Activated gamma-delta T cell (primary cell): ENCODE data around the gene FAM156B.
"Not testable (repeated sequence)": the region's sequence is repeated elsewhere in the genome, so short reads cannot be mapped to it uniquely, and the experiment has no call there.

Experiments
- DNase-seq: peaks from one replicate; lab custom pipeline; 2025; lab: John Stamatoyannopoulos, UW
- total RNA-seq, 2 donors: gene quantifications; one replicate each; lab custom pipeline; 2026; lab: John Stamatoyannopoulos, UW

The FAM156B gene, protein sequence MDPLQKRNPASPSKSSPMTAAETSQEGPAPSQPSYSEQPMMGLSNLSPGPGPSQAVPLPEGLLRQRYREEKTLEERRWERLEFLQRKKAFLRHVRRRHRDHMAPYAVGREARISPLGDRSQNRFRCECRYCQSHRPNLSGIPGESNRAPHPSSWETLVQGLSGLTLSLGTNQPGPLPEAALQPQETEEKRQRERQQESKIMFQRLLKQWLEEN
- total RNA-seq = 0 to 0.10 reads per million in 2 donors

DNA sequence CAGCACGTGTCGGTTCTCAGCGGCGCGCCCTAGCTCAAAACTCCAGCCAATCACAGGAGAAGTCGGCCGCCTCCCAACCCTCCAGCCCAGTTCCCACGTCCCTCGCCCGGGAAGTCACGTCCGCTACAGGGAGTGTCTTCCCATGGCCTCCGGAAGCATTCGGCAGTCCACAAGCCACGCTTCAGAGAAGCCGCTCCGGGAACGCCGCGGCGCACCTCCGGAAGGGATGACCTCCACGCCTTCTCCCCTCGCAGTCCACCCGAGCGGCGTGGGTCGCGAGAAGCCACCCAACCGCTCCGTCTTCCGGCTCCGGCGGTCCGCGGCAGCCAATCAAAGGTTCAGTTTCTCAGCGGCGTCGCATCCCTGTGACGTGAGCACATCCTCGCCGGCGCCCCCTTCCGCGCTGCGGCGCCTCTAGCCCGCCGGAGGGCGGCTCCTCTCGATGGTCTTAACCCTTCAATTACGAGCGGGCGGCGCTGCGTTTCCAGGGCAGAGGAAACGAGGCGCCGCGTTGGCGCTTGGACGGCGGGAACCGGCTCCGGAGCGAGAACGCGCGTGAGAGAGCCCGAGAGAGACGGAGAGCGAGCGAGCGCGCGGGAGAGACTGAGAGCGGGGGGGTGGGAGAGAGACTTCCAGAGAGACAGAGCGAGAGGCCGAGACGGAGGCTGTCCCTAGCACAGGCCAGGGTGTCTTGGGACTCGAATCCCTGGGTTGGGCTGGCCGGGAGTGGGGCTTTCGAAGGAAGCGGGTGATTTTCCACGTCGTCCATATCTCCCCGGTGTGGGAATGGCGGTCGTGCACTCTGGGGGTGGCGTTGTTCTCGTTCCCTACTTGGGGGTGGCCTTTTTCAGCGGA is at the start of gene FAM156B:
FAM156B (plus strand) TSS at position 476 of the 855 bp plus-strand sequence. CDS start 9,896 bp downstream, outside the sequence.
- DNase-seq = not testable (repeated sequence)

DNA sequence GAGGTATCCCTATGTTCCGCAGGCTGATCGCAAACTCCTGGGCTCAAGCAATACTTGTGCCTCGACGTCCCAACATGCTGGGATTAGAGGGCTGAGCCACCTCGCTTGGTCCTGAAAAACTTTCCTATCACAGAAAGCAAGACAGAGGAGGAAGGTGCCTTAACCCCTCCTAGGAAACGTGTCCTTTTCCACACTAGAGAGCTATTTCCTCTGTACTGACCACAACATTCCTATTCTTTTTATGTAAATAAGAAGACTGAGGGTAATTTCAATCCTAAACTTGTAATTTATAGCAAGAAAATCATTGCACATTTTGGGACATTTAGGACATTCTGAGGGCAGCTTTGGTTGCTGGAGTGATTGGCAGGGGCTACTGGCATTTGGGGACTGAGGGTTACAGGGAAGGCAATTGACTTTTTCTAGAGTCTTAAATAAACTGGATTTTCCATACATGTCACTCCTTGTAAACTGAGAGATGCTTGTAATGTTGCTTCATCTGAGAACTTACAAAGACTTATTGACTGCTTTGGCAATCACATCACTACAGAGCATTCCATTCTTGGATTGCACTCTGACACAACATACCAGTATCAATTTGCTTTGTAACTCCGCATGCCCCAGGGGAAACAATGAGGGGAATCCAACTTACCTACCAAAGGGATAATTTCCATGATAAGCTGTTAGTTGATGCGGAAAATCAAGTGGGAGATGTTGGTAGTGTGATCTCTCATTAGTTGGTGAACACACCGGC is 44.8 kb upstream of the FAM156B start:
- no peak for DNase-seq

DNA sequence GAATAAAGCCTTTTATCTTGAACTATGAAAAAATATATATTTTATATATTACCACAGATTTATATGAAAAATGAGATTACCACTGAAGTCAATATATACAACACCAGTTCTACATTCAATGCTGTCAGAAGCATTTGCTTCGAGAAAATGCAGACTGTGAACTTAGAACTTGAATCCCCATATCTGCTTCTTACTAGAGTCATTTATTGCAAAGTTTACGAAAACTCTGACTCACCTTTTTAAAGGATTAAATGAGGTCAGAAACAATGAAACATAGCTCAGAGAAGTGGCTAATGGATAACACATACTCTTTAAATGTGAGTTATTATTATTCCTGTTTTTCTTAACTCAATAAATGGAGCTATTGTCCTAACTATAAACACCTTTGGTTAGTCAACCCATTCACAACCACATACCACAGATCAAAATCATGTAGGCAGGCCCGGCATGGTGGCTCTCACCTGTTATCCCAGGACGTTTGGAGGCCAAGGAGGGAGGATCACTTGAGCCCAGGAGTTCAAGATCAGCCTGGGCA is 40.1 kb upstream of the FAM156B start:
- not testable (repeated sequence) for DNase-seq

DNA sequence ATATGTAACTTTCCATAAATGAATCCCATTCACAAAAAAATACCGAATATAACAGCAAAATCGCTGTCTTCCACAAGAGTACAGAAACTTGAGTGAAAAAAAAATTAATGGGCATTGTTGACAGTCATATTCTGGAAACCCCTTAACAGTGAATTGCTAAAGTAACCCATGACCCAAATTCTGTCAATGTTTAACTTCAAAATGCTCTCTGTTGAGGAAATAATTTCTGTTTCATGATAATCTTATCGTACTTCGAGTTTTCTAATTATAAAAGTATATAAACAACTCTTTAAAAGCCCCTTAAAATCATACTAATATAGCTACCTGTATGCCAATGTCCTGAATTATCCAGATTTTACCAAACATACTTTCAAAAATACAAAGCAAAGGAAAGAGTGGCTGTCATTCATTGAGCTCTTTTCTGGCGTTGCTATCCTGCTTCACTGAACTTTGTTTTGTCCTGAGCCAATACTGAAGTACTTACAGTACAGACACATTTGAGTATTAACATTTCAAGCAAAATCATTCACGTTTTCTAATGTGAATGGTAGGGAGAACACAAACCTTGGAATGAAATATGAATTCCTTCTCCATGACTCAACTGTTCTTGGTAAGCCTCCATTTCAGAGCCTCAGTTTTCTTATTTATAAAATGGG is 31.7 kb upstream of the FAM156B start:
- DNase-seq = no peak

DNA sequence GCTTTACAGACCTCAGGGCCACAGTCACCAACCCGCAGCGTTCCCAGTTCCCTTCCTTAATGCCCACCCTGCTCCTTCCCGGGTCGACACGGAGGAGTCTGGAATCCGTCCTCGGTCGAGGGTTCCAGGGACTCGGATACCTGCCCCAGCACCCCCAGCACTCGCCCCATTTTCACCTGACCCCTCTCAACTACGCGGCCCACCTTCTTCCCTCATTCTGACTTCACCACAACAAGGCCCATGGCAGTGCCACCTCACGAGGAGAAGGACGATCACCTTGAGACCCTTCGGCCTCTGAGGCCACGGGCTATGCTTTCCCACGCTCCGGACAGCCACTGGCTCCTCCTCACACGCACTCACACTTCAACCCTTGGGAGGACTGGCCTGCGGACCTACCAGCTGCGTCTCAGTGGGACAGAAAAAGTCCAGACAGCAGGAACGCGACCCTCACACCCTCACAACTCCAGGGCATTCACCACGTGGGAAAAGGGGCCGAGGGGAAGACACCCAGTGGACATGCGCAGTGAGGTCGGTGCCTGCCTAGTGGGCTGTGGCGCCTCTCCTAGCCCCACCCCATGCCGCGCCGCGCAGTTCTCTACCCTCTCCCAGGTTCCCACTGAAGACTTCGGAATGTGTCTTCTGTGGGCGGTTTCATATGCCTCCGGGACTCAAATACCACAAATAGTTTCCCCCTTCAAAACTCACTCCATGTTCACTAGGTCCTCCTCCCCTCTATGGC is 29.4 kb upstream of the FAM156B start, which contains the start of gene XAGE3:
XAGE3 (minus strand) TSS at position 474 of the 739 bp plus-strand sequence. CDS start 950 bp downstream, outside the sequence.
- DNase-seq = no peak

DNA sequence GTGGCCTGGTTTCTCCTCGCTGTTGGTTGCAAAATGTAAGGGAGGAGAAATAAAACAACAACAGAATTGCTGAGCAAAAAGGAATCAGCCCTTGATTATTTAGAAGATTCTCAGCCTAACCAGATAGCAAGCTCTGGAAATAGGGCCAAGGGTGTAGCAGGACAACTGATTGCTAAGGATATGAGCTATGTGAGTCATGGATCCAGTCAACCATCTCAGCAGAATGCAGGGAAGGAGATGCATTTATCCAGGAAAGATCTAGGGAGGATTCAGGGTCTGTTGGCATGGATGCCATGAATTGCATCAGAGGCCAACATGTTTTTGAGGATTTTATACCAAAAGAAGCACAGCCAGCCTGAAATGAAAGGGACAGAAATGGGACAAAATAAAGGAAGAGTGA is 27.1 kb upstream of the FAM156B start:
- no peak for DNase-seq

DNA sequence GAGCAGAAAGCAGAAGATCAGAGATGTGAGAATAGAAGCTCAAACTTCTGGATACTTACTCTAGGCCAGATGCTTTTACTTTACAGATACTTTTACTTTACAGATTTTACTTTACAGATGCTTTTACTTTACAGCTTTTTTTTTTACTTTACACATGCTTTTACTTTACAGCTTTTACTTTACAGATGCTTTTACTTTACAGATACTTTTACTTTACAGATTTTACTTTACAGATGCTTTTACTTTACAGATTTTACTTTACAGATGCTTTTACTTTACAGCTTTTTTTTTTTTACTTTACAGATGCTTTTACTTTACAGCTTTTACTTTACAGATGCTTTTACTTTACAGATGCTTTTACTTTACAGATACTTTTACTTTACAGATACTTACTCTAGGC is 23.3 kb upstream of the FAM156B start:
- not testable (repeated sequence) for DNase-seq

DNA sequence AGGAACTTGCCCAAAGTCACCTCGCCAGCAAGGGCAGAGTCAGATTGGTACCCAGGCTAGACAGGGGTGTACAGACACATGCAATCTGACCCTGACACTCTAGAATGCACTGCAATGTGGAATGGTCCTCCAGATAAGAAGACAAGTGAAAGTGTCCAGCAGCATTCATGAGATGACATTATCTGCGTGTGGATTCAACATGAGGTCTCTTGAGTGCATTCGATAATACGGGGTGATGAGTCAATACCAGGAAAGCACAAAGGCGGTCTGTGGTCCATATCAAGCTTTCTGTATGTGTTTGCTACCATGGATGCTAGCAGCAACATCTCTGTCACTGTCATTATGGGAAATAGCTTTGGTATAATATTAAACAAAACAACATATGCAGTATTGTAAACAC is 22.5 kb upstream of the FAM156B start:
- DNase-seq = no peak

DNA sequence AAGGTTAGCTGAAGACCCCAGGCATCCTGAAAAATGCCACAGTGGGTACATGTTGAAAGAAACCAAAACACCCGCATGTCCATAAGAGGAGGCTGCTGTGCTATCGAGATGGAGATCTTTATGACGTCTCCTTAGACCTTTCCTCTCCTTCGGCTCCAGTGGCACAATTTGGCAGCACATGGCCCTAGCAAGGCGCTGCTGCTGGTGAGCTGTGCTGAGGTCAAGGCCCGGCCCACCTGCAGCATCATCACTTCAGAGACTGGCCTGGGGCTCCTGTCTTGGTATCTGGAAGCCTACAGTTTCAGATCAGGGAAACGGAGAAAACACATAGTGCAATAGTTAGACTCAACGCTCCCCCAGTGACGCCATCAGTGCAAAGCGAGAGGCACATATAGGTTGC is 21.7 kb upstream of the FAM156B start:
- DNase-seq = not testable (repeated sequence)

DNA sequence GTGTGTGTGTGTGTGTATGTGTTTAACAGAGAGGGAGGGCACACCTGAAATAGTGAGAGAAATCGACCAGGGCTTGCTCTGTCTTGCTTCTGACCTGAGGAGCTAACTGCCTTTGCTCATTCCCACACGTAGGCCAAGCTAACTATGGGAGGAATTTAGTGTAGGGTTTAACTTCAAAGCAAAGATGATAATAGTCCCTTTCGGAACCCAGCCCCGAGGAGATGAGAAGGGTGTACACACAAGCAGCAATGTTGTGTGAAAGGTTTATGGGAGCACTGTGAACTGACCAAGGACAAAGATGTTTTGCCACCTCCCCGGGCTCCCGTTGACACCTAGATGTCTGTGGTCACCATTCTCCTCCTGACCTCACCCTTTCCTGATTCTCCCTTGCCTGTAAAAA is 20.7 kb upstream of the FAM156B start:
- DNase-seq = not testable (repeated sequence)

DNA sequence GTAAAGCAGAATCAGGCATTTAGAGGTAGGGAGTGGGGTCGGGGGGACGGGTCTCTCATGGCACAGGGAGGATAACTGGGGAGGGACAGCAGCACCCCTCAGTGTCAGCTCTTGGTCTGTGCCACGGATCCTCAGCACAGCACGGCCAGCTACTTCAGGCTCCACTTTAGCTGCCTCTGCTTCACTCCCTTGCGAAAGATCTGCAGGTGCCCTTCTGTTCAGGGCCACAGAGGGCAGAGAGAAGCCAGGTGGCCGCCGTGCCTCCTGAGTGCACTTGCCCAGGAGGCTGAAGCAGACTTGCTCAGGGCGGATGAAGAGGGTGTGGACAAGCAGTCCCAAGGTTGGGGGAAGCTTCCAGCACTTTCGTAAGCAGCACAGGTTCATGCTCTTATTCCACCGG is 9.7 kb upstream of the FAM156B start:
- not testable (repeated sequence) for DNase-seq

DNA sequence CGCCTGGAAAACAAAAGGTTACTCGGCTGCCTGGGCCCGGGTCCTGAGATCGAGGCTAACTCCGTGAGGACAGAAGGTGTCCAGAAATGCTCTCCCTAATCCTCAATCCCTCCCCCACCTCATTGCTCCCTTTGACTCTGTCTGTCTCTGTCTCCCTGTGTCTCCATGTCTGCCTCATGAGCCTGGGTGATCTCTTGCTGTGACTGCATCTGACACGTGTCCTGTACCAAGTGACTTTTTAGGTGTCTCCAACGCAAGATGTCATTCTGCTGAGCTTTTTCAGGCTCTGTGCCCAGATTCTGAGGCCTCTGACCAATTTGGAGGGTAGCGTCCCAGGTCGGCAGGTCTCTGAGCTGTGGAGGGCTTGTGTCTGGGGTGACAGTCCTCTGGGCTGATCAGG is 9.0 kb upstream of the FAM156B start:
- not testable (repeated sequence) for DNase-seq

DNA sequence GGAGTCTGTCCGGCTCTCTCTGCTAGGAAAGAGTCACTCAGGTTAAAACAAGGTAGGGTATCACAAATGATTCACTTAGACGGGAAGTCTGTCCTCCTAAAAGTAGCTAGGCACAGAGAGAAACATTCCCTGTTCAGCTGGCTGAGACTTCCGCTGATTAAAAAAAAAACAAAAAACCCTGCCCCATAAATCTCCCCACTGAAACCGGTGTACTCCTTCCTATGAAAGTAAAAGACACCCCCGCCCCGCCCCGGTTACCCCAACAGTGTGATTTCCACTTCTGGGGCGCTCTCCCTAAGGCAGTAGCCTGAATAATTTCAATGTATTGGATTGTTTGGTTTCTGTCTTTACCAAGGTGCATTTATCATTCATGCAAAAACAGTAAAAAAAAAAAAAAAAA is 692 bp upstream of the FAM156B start:
- DNase-seq = not testable (repeated sequence)

DNA sequence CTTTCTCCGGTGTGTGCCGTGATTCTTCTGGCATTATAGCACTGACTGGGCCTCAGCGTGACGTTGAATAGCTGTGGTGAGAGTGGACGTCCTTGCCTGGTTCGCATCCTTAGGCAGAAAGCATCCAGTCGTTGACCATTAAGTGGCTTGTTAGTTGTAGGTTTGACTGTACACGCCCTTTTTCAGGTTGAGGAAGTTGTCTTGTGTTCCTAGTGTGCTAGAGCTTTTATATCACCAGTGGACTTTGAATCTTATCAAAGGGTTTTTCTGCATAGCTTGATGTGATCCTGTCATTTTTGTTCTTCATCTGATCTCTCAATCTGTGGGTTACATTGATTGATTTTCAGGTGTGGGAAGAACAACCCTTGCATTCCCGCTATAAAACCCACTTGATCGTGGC is 8.4 kb downstream of the FAM156B start:
- DNase-seq = not testable (repeated sequence)

DNA sequence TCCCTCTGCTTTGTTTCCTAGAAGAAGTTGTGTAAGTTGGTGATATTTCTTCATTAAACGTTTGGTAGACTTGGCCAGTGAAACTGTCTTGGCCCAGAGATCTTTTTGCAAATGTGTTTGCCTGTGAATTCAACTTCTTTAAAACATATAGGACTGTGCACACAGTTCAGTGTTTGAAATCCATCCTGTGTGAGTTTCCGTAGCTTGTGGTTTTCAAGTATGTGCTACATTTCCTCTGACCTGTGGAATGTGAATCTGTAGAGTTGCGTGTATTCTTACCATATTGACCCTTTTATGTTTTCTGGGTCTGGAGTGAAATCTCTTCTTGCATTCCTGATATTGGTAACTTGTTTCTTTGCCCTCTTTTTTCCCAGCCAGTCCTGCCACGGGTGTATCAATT is 8.9 kb downstream of the FAM156B start:
- not testable (repeated sequence) for DNase-seq

DNA sequence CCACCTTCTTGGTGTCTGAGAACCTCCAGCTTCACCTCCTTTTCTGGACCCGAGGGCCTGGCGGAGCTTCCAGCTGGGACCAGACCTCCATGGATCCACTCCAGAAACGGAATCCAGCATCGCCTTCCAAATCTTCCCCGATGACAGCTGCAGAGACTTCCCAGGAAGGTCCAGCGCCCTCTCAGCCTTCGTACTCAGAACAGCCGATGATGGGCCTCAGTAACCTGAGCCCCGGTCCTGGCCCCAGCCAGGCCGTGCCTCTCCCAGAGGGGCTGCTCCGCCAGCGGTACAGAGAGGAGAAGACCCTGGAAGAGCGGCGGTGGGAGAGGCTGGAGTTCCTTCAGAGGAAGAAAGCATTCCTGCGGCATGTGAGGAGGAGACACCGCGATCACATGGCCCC is 10.0 kb downstream of the FAM156B start:
- DNase-seq = not testable (repeated sequence)

DNA sequence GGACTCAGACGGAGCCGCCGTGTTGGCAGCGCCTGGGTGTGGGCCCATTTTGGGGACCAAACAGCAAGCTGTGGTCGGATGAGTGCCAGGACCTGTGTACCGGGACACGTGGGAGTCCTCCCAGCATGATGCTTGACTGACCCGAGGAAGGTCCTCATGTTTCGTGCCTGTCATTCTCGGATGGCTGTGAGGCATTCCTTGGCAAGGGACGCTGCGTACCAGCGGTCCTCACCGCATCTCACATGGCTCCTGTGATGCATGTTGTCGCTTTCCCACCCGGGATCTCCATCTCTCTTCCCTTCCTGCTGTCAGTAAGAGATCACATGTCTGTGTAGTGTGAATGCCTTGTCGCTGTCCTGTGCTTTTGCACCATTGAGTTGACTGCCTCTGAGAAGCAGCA is 10.8 kb downstream of the FAM156B start:
- not testable (repeated sequence) for DNase-seq

DNA sequence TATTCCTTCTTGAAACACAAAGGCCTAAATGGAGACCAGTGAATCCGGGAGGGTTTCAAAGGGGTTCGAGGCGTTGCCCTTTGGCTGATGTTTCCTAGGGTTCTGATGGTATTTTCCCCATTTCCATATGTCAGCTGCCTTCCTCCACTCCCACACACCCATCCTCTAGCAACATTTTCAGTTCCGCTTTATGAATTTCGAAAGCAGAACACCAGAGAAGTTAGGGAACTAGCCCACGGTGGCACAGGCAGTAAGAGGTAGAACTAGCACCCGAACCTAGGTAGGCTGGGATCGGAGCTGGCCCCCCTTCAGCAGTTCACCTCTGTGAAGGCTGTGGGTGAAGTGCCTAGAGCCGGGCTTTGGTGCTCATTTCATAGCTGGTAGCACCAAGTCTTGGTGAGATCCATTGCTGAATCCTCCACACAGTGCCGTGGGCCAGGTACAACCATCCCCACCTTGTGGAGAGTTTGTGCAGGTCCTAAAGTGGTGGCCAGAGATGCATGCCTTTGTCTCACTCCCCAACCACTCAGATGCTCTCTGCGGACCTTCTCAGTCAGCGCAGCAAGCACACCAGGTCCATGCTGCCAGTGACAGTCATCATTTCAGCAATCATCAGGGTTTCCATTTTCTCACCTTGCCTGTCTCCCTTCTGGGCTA is 12.3 kb downstream of the FAM156B start:
- not testable (repeated sequence) for DNase-seq

DNA sequence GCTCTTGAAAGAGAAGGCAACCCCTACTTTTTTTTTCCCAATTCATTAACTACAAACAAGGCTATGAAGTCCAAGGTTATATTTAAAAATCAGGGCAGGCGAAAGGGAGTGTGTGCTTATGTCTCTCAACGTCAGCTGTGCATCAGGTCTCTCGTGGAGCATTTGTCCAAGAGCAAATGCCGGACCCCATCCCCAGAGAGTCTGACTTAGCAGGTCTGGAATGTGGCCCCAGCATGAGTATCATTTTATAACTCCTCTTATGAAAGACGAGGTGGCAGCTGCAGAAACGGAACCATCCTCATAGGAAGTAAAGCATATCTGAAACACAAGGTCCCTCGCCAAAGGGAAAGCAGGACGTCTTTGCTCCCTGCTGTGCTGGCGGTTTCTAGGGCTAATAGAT is 16.6 kb downstream of the FAM156B start:
- not testable (repeated sequence) for DNase-seq

DNA sequence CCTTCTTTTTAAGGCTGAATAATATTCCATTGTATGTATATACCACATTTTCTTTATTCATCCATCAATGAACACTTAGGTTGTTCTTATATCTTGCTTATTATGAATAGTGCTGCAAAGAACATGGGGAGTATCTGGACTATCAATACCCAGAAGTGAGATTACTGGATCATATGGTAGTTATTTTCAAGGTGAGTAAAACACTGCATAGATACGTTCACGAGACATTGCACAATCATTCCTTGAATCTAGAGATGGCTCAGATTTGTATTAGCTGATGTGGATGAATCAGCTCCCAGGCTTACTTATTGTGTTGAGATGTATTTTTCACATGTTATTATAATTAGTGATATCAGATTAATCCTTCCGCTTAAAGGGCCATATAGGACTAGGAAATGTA is 17.6 kb downstream of the FAM156B start:
- not testable (repeated sequence) for DNase-seq
